Testis (tissue), 2 donors: ENCODE results near the gene EDA.

Experiments
- POLR2A ChIP-seq: fragments of 450-650 bp; IDR thresholded peaks from one replicate; pipeline ENCODE4 v1.6.1; 2017; ENCODE audit warnings: antibody characterized with exemption, mild to moderate bottlenecking, moderate library complexity
- TF ChIP-seq, protein P1 (sequence below), 3 experiments: fragments of 450-650 bp in 2 of 3; fragments of 200-600 bp in 1 of 3; sonication (generic) in 1 of 3; IDR thresholded peaks; one replicate each; pipeline ENCODE4 v1.5.1; 2016 to 2019; ENCODE audit warnings: antibody characterized with exemption in 3 of 3, mild to moderate bottlenecking in 2 of 3, moderate library complexity in 1 of 3

DNA sequence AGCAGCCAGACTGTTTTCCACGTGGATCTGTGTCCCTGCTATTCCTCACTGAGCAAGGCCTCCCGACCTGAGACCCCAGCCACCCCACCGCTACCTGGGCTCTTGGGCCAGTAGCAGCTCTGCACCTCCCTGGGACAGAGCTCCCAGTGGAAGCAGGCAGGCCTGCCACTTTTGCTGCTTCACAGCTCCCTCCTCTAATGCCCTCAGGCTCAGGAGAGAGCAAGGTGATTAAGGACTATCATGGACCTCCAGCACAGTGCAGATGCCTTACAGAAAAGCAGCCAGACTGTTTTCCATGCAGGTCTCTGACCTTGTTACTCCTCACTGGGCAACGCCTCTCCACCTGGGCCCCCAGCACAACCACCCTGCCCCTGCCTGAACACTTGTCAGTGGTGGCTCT is 396.8 kb downstream of the EDA start:
- TF ChIP-seq, protein P1, sequence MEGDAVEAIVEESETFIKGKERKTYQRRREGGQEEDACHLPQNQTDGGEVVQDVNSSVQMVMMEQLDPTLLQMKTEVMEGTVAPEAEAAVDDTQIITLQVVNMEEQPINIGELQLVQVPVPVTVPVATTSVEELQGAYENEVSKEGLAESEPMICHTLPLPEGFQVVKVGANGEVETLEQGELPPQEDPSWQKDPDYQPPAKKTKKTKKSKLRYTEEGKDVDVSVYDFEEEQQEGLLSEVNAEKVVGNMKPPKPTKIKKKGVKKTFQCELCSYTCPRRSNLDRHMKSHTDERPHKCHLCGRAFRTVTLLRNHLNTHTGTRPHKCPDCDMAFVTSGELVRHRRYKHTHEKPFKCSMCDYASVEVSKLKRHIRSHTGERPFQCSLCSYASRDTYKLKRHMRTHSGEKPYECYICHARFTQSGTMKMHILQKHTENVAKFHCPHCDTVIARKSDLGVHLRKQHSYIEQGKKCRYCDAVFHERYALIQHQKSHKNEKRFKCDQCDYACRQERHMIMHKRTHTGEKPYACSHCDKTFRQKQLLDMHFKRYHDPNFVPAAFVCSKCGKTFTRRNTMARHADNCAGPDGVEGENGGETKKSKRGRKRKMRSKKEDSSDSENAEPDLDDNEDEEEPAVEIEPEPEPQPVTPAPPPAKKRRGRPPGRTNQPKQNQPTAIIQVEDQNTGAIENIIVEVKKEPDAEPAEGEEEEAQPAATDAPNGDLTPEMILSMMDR (IDR thresholded peaks at IDR 0.05), result no peak
- no peak for TF ChIP-seq POLR2A
